Frontal cortex (tissue), 4 donors: Measurements from ENCODE around the gene MAP2K2. TPM values are rescaled to one million over a fixed set of nuclear protein-coding genes. Genes with fewer than 3 reads are reported as not detected.

Source experiments
- DNase-seq, 2 donors: peaks; one replicate each; pipeline ENCODE4 v3.0.0; 2012; ENCODE audit warnings: low spot score in 2 of 2
- FAIRE-seq: peaks from 2 replicates; lab custom pipeline; 2012; peaks lifted over from hg19 to GRCh38; lab: Jason Lieb, UNC
- total RNA-seq: library from RNA; depleted of rRNA; stranded (reverse); fragments of >200 nt; gene quantifications from one replicate; pipeline ENCODE4 v1.2.3, GENCODE V29; 2014
- donor health status: control.
- donor health status: control.
- donor health status: control.

Gene MAP2K2
- total RNA-seq, 1 donor from 2014 or later = 99.1 TPM

- FAIRE-seq = no peak
- DNase-seq = peak in 1 of 2 donors; percentile 64
Observed at GRCh38 chr19:4064149-4064495, 59.8 kb downstream of the MAP2K2 start.

GRCh38 chr19:4063369-4064148, 60.4 kb downstream of the MAP2K2 start:
- FAIRE-seq (no peak), DNase-seq (peak in 1 of 2 donors; percentile 40)

GRCh38 chr19:4062419-4063368, 61.2 kb downstream of the MAP2K2 start:
- DNase-seq (no peak), FAIRE-seq (no peak)

GRCh38 chr19:4061683-4062418, 62.1 kb downstream of the MAP2K2 start:
- no peak for FAIRE-seq

GRCh38 chr19:4061178-4061682, 62.7 kb downstream of the MAP2K2 start:
- DNase-seq = no peak
- no peak for FAIRE-seq

More at GRCh38 chr19:4061683-4062418, 62.1 kb downstream of the MAP2K2 start:
- DNase-seq = no peak

- DNase-seq (no peak), FAIRE-seq (no peak)
Observed at GRCh38 chr19:4060621-4061177, 63.2 kb downstream of the MAP2K2 start.

GRCh38 chr19:4059891-4060620, 63.9 kb downstream of the MAP2K2 start:
- DNase-seq (no peak), FAIRE-seq (no peak)

GRCh38 chr19:4059453-4059871, 64.5 kb downstream of the MAP2K2 start:
- FAIRE-seq (no peak), DNase-seq (no peak)

- FAIRE-seq (no peak), DNase-seq (peak; percentile 71 to 87)
Observed at GRCh38 chr19:4058693-4059452, 65.0 kb downstream of the MAP2K2 start.

- peak in 1 of 2 donors; percentile 92 for DNase-seq
- FAIRE-seq = no peak
Observed at GRCh38 chr19:4057931-4058692, 65.8 kb downstream of the MAP2K2 start.

- no peak for DNase-seq
- no peak for FAIRE-seq
Observed at GRCh38 chr19:4055209-4055552, 68.7 kb downstream of the MAP2K2 start.

GRCh38 chr19:4054441-4055208, 69.3 kb downstream of the MAP2K2 start:
- FAIRE-seq (no peak), DNase-seq (no peak)

- no peak for FAIRE-seq
- DNase-seq = no peak
Observed at GRCh38 chr19:4053423-4054324, 70.2 kb downstream of the MAP2K2 start.

GRCh38 chr19:4052993-4053422, 70.9 kb downstream of the MAP2K2 start:
- DNase-seq (no peak), FAIRE-seq (no peak)

GRCh38 chr19:4052114-4052992, 71.6 kb downstream of the MAP2K2 start:
- FAIRE-seq (no peak), DNase-seq (peak in 1 of 2 donors; percentile 71)
